ENCODE data around the gene CACNA1D. TPM values are rescaled to one million over a fixed set of nuclear protein-coding genes. Genes with fewer than 3 reads are reported as not detected.

The CACNA1D gene
- total RNA-seq, 2 experiments from 2014 or later, result not detected

GRCh38 chr3:53806182-53807116 lies 312.0 kb downstream of the CACNA1D start:
- DNase-seq, result no peak

DNA sequence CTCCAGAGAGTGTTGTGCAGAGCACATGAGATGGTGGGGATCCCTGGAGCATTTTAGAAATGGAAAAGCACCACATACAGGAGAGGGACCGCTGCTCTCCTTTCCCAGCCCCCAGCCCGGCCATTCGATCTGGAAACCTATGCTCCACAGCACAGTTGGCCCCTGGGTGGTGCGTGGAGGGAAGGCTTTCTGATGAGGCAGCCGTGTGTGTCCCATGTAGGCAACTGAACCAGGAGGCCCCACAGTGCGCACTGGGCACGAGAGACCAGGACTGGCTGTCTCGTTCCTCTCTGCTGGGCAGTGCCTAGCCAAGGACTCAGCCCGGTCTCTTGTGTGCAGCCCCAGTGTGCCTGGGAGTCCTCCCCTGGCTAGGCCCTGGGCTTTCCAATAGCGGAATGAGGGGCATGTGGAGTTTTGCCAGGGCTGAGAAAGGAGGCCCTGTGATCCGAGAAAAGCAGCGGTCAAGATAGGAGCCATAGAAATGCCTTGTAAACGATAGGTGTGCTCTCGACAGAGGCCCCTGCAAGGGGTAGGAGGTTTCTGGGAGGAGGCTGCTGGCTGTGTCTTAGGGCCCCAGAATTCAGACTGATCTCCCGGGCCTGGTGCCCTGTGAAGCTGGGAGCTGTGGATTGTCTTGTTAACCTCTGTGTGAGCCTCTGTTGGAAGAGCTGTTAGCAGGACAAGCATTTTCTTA lies 312.9 kb downstream of the CACNA1D start:
- no peaks in the 10 kb centered on the region for H3K27me3 Mint-ChIP-seq (ENCODE audit: low read depth)
- CTCF ChIA-PET, result no interaction called here
- no peaks in the 10 kb centered on the region for H3K4me1 Mint-ChIP-seq (ENCODE audit: low read depth)
- H3K9me3 Mint-ChIP-seq, result no peaks in the 10 kb centered on the region
- DNase-seq, result no peak
- H3K27ac Mint-ChIP-seq, result no peak overlapping the region
- no peaks in the 10 kb centered on the region for H3K36me3 Mint-ChIP-seq (ENCODE audit: low read depth)
- intact Hi-C loops (cut with micrococcal nuclease), result no loop called here
- no peak overlapping the region for H3K4me3 Mint-ChIP-seq

More at GRCh38 chr3:53806182-53807116, 312.0 kb downstream of the CACNA1D start:
- no peak overlapping the region for H3K4me3 Mint-ChIP-seq
- no peaks in the 10 kb centered on the region for H3K9me3 Mint-ChIP-seq
- no peak overlapping the region for H3K27ac Mint-ChIP-seq
- intact Hi-C loops (cut with micrococcal nuclease), result no loop called here
- H3K27me3 Mint-ChIP-seq (ENCODE audit: low read depth), result no peaks in the 10 kb centered on the region
- CTCF ChIA-PET, result no interaction called here
- H3K4me1 Mint-ChIP-seq (ENCODE audit: low read depth), result no peaks in the 10 kb centered on the region
- H3K36me3 Mint-ChIP-seq (ENCODE audit: low read depth), result no peaks in the 10 kb centered on the region

DNA sequence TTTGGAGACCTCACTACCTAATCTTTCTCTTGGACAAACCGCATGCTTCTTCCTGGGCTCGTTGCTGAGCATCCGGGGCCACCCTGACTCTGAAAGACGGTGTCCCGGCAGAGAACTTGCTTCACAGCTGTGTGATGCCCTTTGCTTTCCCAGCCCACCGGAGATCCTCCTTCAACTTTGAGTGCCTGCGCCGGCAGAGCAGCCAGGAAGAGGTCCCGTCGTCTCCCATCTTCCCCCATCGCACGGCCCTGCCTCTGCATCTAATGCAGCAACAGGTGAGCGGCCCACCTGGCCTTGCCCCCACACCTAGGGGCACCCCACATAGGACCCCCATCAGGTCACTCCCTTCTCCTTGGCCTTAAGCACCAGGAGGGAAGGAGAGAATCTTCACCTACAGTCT lies 314.1 kb downstream of the CACNA1D start:
- CTCF ChIA-PET, result no interaction called here
- Mint-ChIP-seq H3K27me3 (ENCODE audit: low read depth) (no peaks in the 10 kb centered on the region), H3K27ac (no peak overlapping the region), H3K36me3 (ENCODE audit: low read depth) (no peaks in the 10 kb centered on the region), H3K4me1 (ENCODE audit: low read depth) (no peaks in the 10 kb centered on the region), H3K9me3 (no peaks in the 10 kb centered on the region), H3K4me3 (no peak overlapping the region)
- DNase-seq, result no peak
- intact Hi-C loops (cut with micrococcal nuclease), result no loop called here

- CTCF ChIA-PET, result no interaction called here
- Mint-ChIP-seq H3K4me3 (no peak overlapping the region), H3K27ac (no peak overlapping the region), H3K27me3 (ENCODE audit: low read depth) (no peaks in the 10 kb centered on the region), H3K9me3 (no peaks in the 10 kb centered on the region), H3K4me1 (ENCODE audit: low read depth) (no peaks in the 10 kb centered on the region), H3K36me3 (ENCODE audit: low read depth) (no peaks in the 10 kb centered on the region)
- intact Hi-C loops (cut with micrococcal nuclease), result no loop called here
- DNase-seq, result no peak
These were observed 314.9 kb downstream of the CACNA1D start for GRCh38 chr3:53809267-53809666.

- intact Hi-C loops (cut with micrococcal nuclease), result loop anchor here (10.0 kb wide), 1 partner anchor 435 kb away; no protein-coding TSS in a partner anchor
- H3K27ac Mint-ChIP-seq, result no peak overlapping the region
- CTCF ChIA-PET, result no interaction called here
- no peaks in the 10 kb centered on the region for H3K9me3 Mint-ChIP-seq
- no peaks in the 10 kb centered on the region for H3K36me3 Mint-ChIP-seq (ENCODE audit: low read depth)
- no peak overlapping the region for H3K4me3 Mint-ChIP-seq
- no peak for DNase-seq
- H3K4me1 Mint-ChIP-seq (ENCODE audit: low read depth), result no peaks in the 10 kb centered on the region
- H3K27me3 Mint-ChIP-seq (ENCODE audit: low read depth), result no peaks in the 10 kb centered on the region
These were observed 315.5 kb downstream of the CACNA1D start for GRCh38 chr3:53809764-53810400.

- Mint-ChIP-seq H3K36me3 (ENCODE audit: low read depth) (no peaks in the 10 kb centered on the region), H3K9me3 (no peaks in the 10 kb centered on the region), H3K27me3 (ENCODE audit: low read depth) (no peaks in the 10 kb centered on the region), H3K4me3 (no peak overlapping the region), H3K4me1 (ENCODE audit: low read depth) (no peaks in the 10 kb centered on the region), H3K27ac (no peak overlapping the region)
- CTCF ChIA-PET, result interaction anchor here (0.6 kb wide), 1 partner anchor 79 kb away, joined by 3 read pairs; no protein-coding TSS in a partner anchor
- intact Hi-C loops (cut with micrococcal nuclease), result loop anchor here (10.0 kb wide), 1 partner anchor 437 kb away; no protein-coding TSS in a partner anchor
- DNase-seq, result no peak
These were observed 316.9 kb downstream of the CACNA1D start for GRCh38 chr3:53811143-53811927.

DNA sequence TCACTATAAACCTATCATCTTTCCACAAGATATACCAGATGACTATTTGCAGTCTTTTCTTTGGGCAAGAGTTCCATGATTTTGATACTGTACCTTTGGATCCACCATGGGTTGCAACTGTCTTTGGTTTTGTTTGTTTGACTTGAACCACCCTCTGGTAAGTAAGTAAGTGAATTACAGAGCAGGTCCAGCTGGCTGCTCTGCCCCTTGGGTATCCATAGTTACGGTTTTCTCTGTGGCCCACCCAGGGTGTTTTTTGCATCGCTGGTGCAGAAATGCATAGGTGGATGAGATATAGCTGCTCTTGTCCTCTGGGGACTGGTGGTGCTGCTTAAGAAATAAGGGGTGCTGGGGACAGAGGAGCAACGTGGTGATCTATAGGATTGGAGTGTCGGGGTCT lies 318.0 kb downstream of the CACNA1D start:
- Mint-ChIP-seq H3K36me3 (ENCODE audit: low read depth) (no peaks in the 10 kb centered on the region), H3K27me3 (ENCODE audit: low read depth) (no peaks in the 10 kb centered on the region), H3K9me3 (no peaks in the 10 kb centered on the region), H3K4me3 (no peak overlapping the region), H3K27ac (no peak overlapping the region), H3K4me1 (ENCODE audit: low read depth) (no peaks in the 10 kb centered on the region)
- DNase-seq, result no peak
- intact Hi-C loops (cut with micrococcal nuclease), result loop anchor here (10.0 kb wide), 1 partner anchor 438 kb away; no protein-coding TSS in a partner anchor
- CTCF ChIA-PET, result no interaction called here

GRCh38 chr3:53813229-53813628 lies 318.8 kb downstream of the CACNA1D start:
- intact Hi-C loops (cut with micrococcal nuclease), result loop anchor here (10.0 kb wide), 1 partner anchor 438 kb away; no protein-coding TSS in a partner anchor
- no peak overlapping the region for H3K4me3 Mint-ChIP-seq
- DNase-seq, result no peak
- no peaks in the 10 kb centered on the region for H3K36me3 Mint-ChIP-seq (ENCODE audit: low read depth)
- CTCF ChIA-PET, result no interaction called here
- H3K27me3 Mint-ChIP-seq (ENCODE audit: low read depth), result peaks cover 3% of the 10 kb centered on the region
- no peaks in the 10 kb centered on the region for H3K9me3 Mint-ChIP-seq
- H3K27ac Mint-ChIP-seq, result no peak overlapping the region
- peaks cover 2% of the 10 kb centered on the region for H3K4me1 Mint-ChIP-seq (ENCODE audit: low read depth)

- CTCF ChIA-PET, result no interaction called here
- H3K9me3 Mint-ChIP-seq, result no peaks in the 10 kb centered on the region
- no peak for DNase-seq
- no peaks in the 10 kb centered on the region for H3K36me3 Mint-ChIP-seq (ENCODE audit: low read depth)
- H3K27me3 Mint-ChIP-seq (ENCODE audit: low read depth), result peaks cover 3% of the 10 kb centered on the region
- H3K4me3 Mint-ChIP-seq, result no peak overlapping the region
- peaks cover 2% of the 10 kb centered on the region for H3K4me1 Mint-ChIP-seq (ENCODE audit: low read depth)
- intact Hi-C loops (cut with micrococcal nuclease), result loop anchor here (10.0 kb wide), 1 partner anchor 439 kb away; no protein-coding TSS in a partner anchor
- no peak overlapping the region for H3K27ac Mint-ChIP-seq
These were observed 319.5 kb downstream of the CACNA1D start for GRCh38 chr3:53813876-53814275.

- no peak for DNase-seq
- intact Hi-C loops (cut with micrococcal nuclease), result loop anchor here (10.0 kb wide), 1 partner anchor 440 kb away; no protein-coding TSS in a partner anchor
- peaks cover 2% of the 10 kb centered on the region for H3K4me1 Mint-ChIP-seq (ENCODE audit: low read depth)
- H3K4me3 Mint-ChIP-seq, result no peak overlapping the region
- no peak overlapping the region for H3K27ac Mint-ChIP-seq
- no peaks in the 10 kb centered on the region for H3K9me3 Mint-ChIP-seq
- CTCF ChIA-PET, result no interaction called here
- no peaks in the 10 kb centered on the region for H3K36me3 Mint-ChIP-seq (ENCODE audit: low read depth)
- peaks cover 3% of the 10 kb centered on the region for H3K27me3 Mint-ChIP-seq (ENCODE audit: low read depth)
These were observed 320.7 kb downstream of the CACNA1D start for GRCh38 chr3:53815067-53815466.

DNA sequence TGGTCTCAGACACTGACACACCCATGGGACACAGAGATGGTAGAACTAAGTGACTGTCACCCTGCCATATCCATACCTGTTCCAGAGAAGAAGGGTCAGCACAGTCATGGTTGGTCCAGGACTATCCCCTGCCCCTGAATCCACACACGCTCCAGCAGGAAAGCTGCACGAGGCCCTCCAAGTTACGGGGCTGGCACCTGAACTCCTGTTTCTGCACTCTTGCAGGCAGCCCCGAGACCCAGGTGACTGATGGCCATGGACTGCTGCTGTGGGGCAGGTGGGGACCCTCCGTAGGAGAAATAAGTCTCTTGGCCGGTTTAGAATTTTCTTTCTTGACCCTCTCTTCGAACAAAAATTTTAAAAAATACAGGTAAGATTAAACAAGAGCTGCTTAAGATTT lies 321.2 kb downstream of the CACNA1D start:
- no peak overlapping the region for H3K4me3 Mint-ChIP-seq
- H3K27me3 Mint-ChIP-seq (ENCODE audit: low read depth), result peaks cover 3% of the 10 kb centered on the region
- peaks cover 2% of the 10 kb centered on the region for H3K4me1 Mint-ChIP-seq (ENCODE audit: low read depth)
- CTCF ChIA-PET, result no interaction called here
- no peak for DNase-seq
- no peaks in the 10 kb centered on the region for H3K36me3 Mint-ChIP-seq (ENCODE audit: low read depth)
- intact Hi-C loops (cut with micrococcal nuclease), result loop anchor here (10.0 kb wide), 1 partner anchor 441 kb away; no protein-coding TSS in a partner anchor
- H3K9me3 Mint-ChIP-seq, result no peaks in the 10 kb centered on the region
- H3K27ac Mint-ChIP-seq, result no peak overlapping the region
